Activated CD8-positive, alpha-beta memory T cell treated with anti-CD3 and anti-CD28 coated beads for 24 hours (primary cell): ENCODE measurements around the gene WBP1L.
"Not testable (repeated sequence)": the region's sequence is repeated elsewhere in the genome, so short reads cannot be mapped to it uniquely, and the experiment has no call there.

Experiments
- DNase-seq: peaks from one replicate; pipeline ENCODE4 v3.0.0-alpha.2; 2020

The WBP1L gene

DNA sequence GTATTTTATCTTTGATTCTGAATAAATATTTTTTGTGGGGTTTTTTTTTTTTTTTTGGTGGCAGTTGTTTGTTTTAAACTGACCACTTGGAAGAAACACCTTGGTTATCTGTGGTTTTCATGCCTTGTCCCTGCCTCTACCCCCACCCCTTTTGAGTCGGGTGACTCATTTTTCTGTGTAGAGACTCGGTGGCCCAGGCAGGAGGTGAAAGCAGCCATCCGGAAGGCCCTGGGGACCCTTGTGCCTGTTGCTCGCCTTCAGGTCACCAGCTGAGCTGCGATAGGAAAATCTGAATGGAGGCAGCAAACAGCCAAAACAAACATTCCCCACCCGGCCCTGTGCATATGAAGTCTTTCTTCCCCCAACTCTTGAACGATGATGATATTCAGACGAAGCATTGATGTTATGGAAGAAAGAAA lies 70.7 kb downstream of the WBP1L start:
- DNase-seq = no peak

DNA sequence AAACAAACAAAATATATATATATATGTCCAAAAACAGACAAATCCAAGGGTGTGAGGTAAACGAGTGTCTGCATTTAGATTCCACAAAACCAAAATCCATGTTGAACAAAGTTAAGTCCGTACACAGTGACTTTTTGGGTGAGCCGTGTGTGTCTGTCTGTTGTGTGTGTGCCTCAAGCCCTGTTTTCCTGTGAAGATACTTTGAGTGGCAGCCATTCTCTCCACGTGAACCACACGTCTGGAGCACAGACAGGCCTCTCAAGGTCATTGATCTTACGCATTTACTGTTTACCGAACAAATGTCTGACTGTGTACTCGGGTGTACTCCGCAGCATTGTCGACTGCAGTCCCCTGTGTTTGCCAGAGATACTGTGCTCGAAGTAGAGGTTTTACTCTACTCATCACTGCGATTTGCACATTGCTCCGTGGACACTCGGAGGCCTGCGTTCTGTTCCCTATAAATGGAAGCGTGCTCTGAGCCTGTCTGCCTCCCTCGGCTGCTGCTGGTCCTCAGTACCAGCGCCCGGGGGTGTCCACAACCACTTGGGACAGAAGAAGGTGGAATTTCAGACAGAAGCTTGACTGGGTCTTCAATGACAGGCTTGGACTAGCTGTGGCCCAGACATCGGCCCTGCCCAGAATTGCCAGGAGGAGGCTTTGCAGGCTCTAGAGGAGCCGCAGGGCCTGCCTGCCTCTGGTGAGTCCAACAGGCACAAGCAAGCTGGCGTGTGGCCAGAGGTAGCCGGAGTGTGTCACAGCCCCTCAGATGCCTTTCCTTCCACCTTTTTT lies 71.3 kb downstream of the WBP1L start:
- DNase-seq = no peak

DNA sequence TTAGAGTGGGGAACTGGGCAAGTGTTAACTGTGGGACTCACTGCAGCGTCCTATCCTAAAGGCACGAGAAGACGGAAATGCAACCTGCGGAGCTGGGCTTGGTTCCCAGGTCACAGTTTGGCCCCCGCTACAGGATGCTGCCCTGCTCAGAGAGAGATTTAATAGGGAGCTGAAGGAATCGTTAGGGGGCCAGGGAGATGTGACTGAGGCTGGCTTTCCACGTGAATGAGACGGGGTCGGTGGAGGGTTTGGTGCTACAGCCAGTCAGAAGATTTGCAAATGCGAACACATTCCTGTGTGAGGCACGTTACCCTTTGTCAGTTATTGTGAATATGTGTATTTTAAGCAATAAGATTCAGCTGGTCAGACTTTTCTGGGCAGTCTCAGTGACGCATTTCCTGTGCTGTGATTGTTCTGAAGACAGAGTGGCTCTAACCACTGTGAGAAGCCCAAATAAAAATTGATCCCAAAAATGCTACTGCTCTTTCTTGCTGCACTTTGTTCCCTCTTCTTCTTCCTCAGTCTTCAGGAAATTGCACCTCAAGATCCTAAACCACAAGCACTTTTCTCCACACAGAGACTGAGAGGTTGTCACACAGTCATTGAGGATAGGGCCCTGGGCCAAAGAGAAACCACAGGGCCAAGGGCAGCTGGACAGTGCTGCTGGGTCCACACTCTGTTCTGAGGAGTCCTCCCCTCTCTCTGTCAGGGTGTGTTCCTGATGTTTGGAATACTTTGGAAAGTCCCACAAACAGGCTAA lies 72.2 kb downstream of the WBP1L start:
- DNase-seq = no peak

DNA sequence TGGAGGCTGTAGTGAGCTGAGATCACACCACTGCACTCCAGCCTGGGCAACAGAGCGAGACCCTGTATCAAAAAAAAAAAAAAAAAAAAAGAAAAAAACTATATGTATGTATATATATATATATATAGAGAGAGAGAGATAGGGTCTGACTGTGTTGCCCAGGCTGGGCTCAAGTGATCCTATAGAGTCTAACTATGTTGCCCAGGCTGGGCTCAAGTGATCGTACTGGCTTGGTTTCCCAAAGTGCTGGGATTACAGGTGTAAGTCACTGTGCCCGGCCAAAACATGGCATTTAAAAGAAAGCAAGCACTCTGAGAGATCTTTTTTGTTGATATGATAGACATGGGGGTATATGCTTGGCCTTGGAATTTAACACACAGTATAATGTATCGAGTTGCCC lies 73.4 kb downstream of the WBP1L start:
- DNase-seq = no peak

DNA sequence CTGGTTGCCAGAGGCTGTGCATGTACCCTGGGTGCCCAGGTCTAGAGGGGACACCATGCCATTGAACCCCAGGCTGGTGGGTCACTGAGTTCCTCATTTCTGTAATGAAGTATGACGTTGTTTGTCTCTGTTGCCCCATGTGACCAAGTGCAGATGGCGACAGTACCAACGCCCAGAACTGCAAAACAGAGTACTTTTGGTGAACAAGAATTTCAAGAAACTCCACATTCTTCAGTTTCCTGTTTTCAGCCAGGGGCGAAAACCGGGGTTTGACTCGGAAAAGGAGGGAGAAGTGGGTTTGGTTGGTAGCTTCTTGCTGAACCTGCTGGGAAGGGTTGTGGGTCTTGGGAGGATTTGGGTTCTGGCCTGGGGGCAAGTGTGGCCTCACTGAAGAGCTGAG lies 75.3 kb downstream of the WBP1L start:
- DNase-seq = no peak

DNA sequence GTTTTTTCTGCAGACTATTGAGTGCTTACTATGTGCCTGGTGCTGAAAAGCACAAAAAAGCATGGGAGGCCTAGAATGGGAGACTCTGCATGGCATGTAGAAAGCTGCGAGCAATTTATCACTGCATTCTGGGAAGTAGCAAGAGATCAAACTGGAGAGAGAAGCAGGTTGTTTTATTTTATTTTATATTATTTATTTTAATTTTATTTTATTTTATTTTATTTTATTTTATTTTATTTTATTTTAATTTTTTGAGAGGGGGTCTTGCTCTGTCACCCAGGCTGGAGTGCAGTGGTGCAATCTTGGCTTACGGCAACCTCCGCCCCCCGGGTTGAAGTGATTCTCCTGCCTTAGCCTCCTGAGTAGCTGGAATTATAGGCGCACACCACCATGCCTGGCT lies 76.3 kb downstream of the WBP1L start:
- DNase-seq = not testable (repeated sequence)

DNA sequence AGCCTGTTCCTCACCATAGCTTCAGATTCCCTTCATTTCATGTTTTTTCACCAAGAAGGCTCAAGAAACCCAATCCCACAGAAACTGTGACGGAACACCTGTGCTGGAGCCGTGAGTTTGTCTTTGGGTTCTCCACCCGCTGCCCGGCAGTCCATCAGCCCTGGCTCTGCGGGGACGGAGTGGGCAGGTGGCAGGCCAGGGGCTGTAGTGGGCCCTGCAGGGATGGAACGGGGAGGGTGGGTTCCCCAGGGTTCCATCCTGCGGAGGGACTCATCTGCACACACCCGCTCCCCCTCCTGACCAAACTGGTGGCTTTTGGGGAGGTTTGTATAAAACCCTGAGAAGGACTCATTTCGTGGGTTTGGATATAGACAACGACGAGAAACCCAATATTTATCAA lies 78.5 kb downstream of the WBP1L start:
- no peak for DNase-seq

DNA sequence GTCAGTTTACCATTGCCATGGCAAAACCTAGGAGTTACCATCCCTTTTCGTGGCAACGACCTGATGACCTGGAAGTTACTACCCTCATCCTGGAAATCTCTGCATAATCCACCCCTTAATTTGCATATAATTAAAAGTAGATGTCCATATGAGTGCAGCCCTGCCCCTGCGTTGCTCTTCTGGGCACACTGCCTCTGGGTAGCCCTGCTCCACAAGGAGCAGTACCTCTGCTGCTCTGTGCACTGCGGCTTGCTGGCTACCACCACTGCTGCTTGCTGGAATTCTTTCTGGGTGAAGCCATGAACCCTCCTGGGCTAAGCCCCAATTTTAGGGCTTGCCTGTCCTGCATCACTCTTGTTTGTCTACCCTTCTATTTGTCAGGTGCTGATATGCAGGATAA lies 80.9 kb downstream of the WBP1L start:
- no peak for DNase-seq

DNA sequence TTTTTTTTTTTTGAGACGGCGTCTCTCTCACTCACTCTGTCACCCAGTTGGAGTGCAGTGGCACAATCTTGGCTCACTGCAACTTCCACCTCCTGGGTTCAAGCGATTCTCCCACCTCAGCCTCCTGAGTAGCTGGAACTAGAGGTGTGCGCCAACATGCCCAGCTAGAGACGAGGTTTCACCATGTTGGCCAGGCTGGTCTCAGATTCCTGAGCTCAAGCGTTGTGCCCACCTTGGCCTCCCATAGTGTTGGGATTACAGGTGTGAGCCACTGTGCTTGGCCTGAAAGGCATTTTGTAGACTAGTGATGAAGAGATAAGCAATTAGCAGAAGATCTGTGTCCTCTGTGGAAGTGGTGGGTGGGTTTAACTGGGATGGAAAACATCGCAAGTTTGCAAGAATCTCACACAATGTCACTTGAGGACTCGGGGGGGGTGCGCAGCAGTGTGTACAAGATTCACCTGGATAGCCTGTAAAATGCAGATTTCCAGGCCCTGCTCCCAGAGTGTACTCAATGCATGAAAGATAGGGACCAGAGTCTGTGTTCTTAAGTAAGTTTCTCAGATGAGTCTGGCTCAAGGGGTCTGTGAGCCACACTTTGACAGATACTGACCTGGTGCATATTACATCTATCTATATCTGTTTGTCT lies 82.5 kb downstream of the WBP1L start:
- DNase-seq = no peak

DNA sequence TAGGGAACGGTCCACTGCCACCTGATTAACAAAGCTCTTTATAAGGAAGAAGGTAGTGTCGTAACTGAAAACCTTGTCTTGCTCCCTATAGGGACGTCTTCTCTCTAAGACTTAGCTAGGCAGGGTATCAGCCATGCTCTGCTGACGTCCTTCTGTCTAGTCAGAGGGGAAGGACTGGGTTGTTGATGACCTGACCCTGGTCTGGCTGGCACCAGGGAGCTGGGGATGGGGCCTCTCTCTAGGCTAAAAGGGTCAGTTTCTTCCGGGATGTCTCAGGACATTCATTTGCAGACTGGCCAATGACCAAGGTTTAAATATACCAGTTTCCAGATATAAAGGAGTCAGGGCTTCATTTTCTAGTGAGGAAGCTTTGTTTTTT lies 83.8 kb downstream of the WBP1L start:
- no peak for DNase-seq

DNA sequence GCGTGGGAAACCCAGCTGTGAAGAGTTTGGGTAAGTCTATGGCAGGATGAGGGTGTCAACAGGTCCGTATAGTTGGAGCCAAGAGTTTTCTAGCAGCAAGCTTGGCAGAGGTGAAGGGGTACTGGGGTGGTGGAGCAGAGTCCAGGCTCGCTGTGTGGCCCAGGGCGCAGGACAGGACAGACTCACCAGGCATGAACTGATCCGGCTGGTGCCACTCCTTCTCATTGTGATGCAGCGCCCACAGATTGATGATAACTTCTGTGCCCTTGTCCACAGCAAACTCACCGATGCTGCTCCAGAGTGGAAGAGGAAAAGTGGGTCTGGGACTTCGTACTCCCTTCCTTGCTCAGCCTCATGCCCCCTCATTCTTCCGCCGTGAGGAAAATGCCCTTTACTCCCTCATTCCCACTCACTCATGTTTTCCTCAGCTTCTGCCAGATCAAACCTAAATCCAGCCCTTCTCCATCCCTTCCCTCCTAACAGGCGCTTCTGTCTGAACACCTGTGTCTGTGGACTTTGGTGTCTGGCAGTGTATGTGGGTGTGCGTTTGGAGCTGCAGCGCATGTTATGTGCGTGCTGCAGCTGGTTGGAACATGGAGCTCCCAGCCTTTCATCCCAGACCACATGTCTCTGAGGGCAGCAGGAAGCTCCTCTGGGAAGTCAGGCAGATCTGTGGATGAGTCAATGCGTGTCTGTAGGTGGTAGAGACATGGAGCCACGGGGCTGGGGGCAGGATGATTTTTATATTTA lies 87.7 kb downstream of the WBP1L start:
- DNase-seq = no peak

DNA sequence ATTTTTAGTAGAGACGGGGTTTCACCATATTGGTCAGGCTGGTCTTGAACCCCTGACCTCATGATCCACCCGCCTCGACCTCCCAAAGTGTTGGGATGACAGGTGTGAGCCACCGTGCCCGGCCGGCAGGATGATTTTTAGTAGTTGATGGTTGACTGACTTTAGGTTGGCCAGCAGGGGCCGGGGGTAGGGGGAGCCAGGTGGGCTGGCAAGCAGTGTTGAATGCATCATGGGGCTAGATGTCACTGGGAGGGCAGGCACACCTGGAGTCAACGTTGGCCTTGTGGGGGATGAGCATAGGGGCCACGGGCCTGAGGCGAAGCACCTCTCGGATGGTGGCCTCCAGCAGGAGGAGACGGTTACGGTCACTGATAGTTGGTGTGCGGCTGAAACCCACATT lies 88.5 kb downstream of the WBP1L start:
- no peak for DNase-seq

DNA sequence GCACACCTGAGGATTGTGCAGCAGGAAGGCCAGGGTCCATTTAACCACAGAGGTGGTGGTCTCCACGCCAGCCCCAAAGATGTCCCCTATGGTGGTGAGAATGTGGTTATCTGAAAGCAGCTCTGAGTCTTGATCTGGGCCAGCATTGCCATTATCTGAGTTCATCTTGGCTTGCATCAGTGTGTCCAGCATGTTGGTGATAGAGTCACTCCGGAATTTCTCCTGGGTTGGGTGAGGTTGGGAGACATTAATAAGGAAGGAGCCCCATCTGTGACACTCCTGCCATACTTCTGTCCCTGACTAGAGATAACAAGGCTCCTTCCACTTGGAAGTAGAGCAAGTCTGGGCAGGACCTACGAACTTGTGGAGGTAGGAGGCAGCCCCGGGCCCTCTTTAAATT lies 89.2 kb downstream of the WBP1L start:
- no peak for DNase-seq

DNA sequence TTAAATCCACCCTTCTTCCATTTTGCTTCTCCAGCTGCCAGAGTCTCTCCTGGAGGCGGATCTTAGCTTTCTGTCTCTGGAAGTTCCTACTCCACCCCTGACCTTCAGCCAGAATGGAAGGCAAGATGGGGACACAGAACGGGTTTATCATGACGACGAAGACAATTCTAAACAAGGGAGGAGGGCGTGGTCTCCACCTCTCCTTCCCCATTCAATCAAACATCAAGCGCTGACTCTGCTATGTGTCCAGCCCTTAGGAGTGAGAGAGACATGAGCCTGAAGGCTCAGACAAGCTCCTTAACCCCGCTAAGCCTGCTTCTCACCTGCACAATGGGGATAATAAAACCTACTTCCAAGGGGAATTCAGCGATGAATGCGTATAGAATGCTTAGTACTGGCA lies 90.4 kb downstream of the WBP1L start:
- no peak for DNase-seq

DNA sequence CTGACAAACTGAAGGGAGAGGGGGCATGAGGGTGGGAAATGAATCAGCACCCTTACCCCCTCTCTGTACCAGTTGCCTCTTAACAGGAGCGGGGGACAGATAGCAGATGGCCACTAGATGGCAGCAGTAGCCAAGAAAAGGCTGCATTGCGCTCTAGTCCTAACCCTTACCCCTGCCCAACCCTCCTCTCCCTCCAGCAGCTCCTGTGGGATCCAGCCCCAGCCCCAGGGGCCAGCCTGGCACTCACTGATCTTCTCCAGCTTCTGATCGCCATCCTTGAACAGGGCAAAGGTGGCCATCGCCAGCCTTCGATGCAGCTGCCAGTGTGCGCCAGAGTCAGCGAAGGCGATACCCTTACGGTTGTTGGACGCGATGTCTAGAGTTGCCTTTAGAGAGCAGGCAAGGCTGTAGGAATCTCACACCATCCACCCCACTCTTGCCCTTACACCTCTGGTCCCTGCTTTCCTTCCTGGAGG lies 91.3 kb downstream of the WBP1L start:
- peak; percentile 87 for DNase-seq

DNA sequence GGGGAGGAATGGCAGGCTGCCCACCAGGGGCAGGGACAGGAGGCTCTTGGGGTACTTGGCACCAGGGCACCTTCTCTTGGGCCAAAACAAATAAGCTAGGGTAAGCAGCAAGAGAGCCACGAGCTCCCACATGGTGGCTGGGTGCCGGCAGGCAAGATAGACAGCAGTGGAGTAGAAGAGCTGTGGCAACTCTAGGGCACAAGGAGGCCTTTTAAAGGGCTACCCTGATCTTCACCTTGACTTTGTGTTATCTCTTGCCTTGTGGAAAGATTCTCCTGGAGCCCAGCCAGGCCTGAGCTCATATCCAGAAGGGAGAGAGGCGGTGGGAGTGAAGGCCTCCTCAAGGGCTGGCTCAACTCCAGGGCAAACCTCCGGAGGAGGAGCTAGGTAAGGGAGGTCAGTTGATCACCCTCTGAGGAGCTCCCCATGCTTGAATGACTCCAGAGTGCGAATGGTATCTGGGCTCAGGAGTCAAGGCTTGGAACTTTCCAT lies 93.5 kb downstream of the WBP1L start, which contains the start of gene CYP17A1:
CYP17A1 (minus strand) TSS at position 184 of the 492 bp plus-strand sequence; CDS start at position 132, 52 bp downstream.
- DNase-seq = no peak

DNA sequence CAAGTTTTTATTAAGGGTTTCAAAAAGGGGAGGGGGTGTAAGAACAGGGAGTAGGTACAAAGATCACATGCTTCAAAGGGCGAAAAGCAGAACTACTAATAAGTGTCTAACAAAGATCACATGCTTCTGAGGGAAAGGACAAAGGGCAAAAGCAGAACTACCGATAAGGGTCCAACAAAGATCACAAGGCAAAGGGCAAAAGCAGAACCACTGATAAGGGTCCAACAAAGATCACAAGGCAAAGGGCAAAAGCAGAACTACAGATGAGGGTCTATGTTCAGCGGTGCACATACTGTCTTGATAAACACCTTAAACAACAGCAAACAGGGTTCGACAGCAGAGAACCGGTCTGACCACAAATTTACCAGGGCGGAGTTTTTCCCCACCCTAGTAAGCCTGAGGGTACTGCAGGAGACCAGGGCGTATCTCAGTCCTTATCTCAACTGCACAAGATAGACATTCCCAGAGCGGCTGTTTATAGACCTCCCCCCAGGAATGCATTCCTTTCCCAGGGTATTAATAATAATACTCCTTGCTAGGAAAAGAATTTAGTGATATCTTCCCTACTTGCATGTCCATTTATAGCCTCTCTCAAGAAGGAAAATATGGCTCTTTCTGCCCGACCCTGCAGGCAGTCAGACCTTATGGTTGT lies 94.7 kb downstream of the WBP1L start:
- not testable (repeated sequence) for DNase-seq

DNA sequence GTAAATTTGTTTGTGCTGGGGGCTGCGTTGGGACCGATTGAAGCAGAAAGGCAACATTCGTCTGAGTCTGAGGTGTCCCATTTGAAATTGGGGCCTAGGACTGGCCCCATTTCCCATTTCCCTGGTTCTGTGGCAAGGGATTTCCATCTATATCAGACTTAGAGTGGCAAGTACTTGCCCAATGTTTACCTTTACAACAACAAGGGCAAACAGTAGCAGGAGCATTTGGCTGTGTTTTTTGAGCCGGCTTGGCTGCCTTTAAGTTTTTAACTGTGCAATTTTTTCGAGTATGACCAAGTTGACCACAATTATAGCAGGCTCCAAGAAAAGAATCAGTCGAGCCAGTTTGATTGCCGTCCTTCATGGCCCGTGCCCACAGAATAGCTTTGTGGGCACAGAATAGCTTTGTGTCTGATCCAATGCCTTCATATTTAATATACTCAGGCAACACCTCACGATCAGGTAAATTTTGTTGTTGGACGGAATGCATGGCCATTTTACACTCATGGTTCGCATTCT lies 98.1 kb downstream of the WBP1L start:
- no peak for DNase-seq

DNA sequence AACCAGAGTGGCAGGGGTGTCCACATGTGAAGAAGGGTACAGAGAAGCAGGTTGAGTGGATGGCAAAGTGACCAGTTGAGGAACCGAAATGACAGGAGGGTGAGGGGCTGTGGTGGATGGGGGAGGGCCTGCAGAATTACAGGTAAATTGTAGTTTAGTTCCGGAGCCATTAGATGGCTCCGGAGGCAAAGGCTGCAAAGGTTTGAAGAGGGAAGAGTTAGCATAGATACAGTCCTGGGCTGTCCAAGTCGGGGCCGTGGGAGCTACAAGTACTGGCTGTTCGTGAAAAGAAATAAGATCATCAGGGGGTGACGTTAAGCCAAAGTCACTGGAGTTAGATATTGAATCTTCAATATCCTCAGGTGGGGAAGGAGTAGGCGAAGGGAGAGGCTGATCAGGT lies 99.4 kb downstream of the WBP1L start:
- DNase-seq = not testable (repeated sequence)

DNA sequence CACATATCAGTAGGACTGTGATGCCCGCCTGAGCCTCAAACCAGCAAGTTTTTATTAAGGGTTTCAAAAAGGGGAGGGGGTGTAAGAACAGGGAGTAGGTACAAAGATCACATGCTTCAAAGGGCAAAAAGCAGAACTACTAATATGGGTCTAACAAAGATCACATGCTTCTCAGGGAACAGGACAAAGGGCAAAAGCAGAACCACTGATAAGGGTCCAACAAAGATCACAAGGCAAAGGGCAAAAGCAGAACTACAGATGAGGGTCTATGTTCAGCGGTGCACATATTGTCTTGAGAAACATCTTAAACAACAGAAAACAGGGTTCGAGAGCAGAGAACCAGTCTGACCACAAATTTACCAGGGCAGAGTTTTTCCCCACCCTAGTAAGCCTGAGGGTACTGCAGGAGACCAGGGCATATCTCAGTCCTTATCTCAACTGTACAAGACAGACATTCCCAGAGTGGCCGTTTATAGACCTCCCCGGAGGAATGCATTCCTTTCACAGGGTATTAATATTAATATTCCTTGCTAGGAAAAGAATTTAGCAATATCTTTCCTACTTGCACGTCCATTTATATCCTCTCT lies 100.5 kb downstream of the WBP1L start:
- not testable (repeated sequence) for DNase-seq

DNA sequence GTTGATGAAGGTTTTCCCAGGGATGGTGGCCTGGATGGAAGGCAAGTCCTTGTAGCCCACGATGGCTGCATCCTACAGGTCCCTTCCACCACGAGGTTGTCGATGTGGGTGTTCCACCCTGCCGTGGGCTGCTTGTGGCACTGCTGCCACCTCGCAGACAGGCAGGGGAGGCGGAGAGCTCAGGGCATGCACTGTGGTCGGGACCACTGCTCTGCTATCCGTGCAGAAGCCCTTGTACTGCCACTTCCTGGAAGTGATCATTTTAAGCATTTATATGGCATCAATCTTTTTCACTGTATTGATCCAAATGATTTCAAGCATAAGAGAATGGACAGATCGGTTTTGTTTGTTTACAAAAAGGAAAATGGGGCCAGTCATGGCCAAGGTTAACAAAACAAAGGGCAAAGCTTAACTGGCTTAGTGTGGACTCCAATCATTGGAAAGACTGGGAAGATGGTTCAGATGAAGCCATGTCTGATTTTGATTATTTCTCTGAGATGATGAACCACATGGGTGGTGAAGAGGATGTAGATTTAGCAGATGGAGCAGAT lies 101.7 kb downstream of the WBP1L start:
- DNase-seq = no peak
